ENCODE data around the gene RLBP1. TPM values are rescaled to one million over a fixed set of nuclear protein-coding genes. Genes with fewer than 3 reads are reported as not detected.

The RLBP1 gene
- total and polyA plus RNA-seq, 2 of the 13 experiments (the other 11 are each of a cell fraction or from before 2014, with no cell fraction given), result 0.07 TPM; not detected in 1

GRCh38 chr15:89243691-89244573 is 22.6 kb upstream of the RLBP1 start, which contains the start of gene FANCI (continued):
- no peak for TF ChIP-seq ZNF75D (CRISPR knock-in tag; IDR thresholded peaks at IDR 0.05; ENCODE audit: borderline replicate concordance)
- TF ChIP-seq, protein P1, sequence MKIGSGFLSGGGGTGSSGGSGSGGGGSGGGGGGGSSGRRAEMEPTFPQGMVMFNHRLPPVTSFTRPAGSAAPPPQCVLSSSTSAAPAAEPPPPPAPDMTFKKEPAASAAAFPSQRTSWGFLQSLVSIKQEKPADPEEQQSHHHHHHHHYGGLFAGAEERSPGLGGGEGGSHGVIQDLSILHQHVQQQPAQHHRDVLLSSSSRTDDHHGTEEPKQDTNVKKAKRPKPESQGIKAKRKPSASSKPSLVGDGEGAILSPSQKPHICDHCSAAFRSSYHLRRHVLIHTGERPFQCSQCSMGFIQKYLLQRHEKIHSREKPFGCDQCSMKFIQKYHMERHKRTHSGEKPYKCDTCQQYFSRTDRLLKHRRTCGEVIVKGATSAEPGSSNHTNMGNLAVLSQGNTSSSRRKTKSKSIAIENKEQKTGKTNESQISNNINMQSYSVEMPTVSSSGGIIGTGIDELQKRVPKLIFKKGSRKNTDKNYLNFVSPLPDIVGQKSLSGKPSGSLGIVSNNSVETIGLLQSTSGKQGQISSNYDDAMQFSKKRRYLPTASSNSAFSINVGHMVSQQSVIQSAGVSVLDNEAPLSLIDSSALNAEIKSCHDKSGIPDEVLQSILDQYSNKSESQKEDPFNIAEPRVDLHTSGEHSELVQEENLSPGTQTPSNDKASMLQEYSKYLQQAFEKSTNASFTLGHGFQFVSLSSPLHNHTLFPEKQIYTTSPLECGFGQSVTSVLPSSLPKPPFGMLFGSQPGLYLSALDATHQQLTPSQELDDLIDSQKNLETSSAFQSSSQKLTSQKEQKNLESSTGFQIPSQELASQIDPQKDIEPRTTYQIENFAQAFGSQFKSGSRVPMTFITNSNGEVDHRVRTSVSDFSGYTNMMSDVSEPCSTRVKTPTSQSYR (CRISPR knock-in tag; IDR thresholded peaks at IDR 0.05; ENCODE audit: borderline replicate concordance), result no peak
- no peak; the same call in 1 of the 2 replicates for TF ChIP-seq TMF1 (CRISPR knock-in tag; IDR thresholded peaks at IDR 0.05; ENCODE audit: low read depth)
- TF ChIP-seq BORCS8-MEF2B (CRISPR knock-in tag; IDR thresholded peaks at IDR 0.05), result peak; percentile 96
- TF ChIP-seq PBX3 (CRISPR knock-in tag; IDR thresholded peaks at IDR 0.05; ENCODE audit: borderline replicate concordance), result no peak
- TF ChIP-seq JUNB (CRISPR knock-in tag; IDR thresholded peaks at IDR 0.05; ENCODE audit: borderline replicate concordance), result no peak; the same call in 1 of the 2 replicates
- TF ChIP-seq, protein P2, sequence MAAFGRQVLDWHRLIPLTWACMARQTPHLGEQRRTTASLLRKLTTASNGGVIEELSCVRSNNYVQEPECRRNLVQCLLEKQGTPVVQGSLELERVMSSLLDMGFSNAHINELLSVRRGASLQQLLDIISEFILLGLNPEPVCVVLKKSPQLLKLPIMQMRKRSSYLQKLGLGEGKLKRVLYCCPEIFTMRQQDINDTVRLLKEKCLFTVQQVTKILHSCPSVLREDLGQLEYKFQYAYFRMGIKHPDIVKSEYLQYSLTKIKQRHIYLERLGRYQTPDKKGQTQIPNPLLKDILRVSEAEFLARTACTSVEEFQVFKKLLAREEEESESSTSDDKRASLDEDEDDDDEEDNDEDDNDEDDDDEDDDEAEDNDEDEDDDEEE (CRISPR knock-in tag; IDR thresholded peaks at IDR 0.05), result peak; percentile 23; the same call in 1 of the 2 replicates
- no peak for TF ChIP-seq ATRX (CRISPR knock-in tag; IDR thresholded peaks at IDR 0.05; ENCODE audit: borderline replicate concordance)
- TF ChIP-seq GPN1 (CRISPR knock-in tag; IDR thresholded peaks at IDR 0.05; ENCODE audit: borderline replicate concordance), result no peak; the same call in 1 of the 2 replicates
- no peak for TF ChIP-seq SOX6 (IDR thresholded peaks at IDR 0.05)
- peak; percentile 73; the same call in 1 of the 2 replicates for TF ChIP-seq SOX6 (CRISPR knock-in tag; IDR thresholded peaks at IDR 0.05)
- no peak for TF ChIP-seq PHB2 (IDR thresholded peaks at IDR 0.05; ENCODE audit: partially characterized antibody)
- TF ChIP-seq ZNF768 (CRISPR knock-in tag; IDR thresholded peaks at IDR 0.05), result peak; percentile 71
- TF ChIP-seq ZNF678 (CRISPR knock-in tag; IDR thresholded peaks at IDR 0.05), result no peak
- no peak for TF ChIP-seq ZNF12 (CRISPR knock-in tag; IDR thresholded peaks at IDR 0.05)
- peak; percentile 93 for TF ChIP-seq RFX3 (CRISPR knock-in tag; IDR thresholded peaks at IDR 0.05)
- TF ChIP-seq ZSCAN30 (CRISPR knock-in tag; IDR thresholded peaks at IDR 0.05), result no peak; the same call in 1 of the 2 replicates
- no peak for TF ChIP-seq RAD51 (IDR thresholded peaks at IDR 0.05; ENCODE audit: borderline replicate concordance)
- TF ChIP-seq KLF11 (CRISPR knock-in tag; IDR thresholded peaks at IDR 0.05), result no peak
- TF ChIP-seq HNRNPH1 (optimal IDR thresholded peaks at IDR 0.05; ENCODE audit: low read depth, low read length), result no peak
- TF ChIP-seq ISL2 (CRISPR knock-in tag; IDR thresholded peaks at IDR 0.05), result 0 out of 2 replicates have a peak, but pooled peaks have one; percentile 49
- no peak for TF ChIP-seq NFYC (CRISPR knock-in tag; IDR thresholded peaks at IDR 0.05)
- TF ChIP-seq, protein P3, sequence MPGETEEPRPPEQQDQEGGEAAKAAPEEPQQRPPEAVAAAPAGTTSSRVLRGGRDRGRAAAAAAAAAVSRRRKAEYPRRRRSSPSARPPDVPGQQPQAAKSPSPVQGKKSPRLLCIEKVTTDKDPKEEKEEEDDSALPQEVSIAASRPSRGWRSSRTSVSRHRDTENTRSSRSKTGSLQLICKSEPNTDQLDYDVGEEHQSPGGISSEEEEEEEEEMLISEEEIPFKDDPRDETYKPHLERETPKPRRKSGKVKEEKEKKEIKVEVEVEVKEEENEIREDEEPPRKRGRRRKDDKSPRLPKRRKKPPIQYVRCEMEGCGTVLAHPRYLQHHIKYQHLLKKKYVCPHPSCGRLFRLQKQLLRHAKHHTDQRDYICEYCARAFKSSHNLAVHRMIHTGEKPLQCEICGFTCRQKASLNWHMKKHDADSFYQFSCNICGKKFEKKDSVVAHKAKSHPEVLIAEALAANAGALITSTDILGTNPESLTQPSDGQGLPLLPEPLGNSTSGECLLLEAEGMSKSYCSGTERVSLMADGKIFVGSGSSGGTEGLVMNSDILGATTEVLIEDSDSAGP (CRISPR knock-in tag; IDR thresholded peaks at IDR 0.05; ENCODE audit: borderline replicate concordance), result peak; percentile 93
- 0 out of 2 replicates have a peak, but pooled peaks have one; percentile 64 for TF ChIP-seq ZNF674 (CRISPR knock-in tag; IDR thresholded peaks at IDR 0.05; ENCODE audit: low read depth)

Measured in HepG2 (cell line).